Activated CD4-positive, alpha-beta T cell treated with anti-CD3 and anti-CD28 coated beads, Interleukin-2, amount 10 ng/mL, durations not matched to agents 24 days and 14 days (primary cell): ENCODE results near the gene GMPPB. TPM values are rescaled to one million over a fixed set of nuclear protein-coding genes. Genes with fewer than 3 reads are reported as not detected.

ENCODE experiments used
- DNase-seq: peaks from one replicate; pipeline ENCODE4 v3.0.0; 2022
- H3K27ac Mint-ChIP-seq: one replicate; pipeline ENCODE4 v1.8.0; 2022; ENCODE audit warnings: mild to moderate bottlenecking, mixed read lengths
- H3K27me3 Mint-ChIP-seq: one replicate; pipeline ENCODE4 v1.8.0; 2022; ENCODE audit warnings: mixed read lengths
- H3K36me3 Mint-ChIP-seq: one replicate; pipeline ENCODE4 v1.8.0; 2022; ENCODE audit warnings: low read depth, mild to moderate bottlenecking, mixed read lengths
- H3K4me1 Mint-ChIP-seq: one replicate; pipeline ENCODE4 v1.8.0; 2021; ENCODE audit warnings: mixed read lengths
- H3K4me3 Mint-ChIP-seq: one replicate; pipeline ENCODE4 v1.8.0; 2022; ENCODE audit warnings: mild to moderate bottlenecking, moderate library complexity, mixed read lengths
- H3K9me3 Mint-ChIP-seq: one replicate; pipeline ENCODE4 v1.8.0; 2021; ENCODE audit warnings: mixed read lengths
- intact Hi-C: fragments of 100-400 bp; cut with micrococcal nuclease; formaldehyde crosslinking; loops from one replicate; pipeline ENCODE4 v1.15.1; 2023
- total RNA-seq: library from RNA; stranded (reverse); gene quantifications from 2 replicates; pipeline ENCODE4 v1.2.3, GENCODE V29; 2022

GMPPB gene
- total RNA-seq, 1 donor from 2014 or later, result 45.8 TPM

DNA sequence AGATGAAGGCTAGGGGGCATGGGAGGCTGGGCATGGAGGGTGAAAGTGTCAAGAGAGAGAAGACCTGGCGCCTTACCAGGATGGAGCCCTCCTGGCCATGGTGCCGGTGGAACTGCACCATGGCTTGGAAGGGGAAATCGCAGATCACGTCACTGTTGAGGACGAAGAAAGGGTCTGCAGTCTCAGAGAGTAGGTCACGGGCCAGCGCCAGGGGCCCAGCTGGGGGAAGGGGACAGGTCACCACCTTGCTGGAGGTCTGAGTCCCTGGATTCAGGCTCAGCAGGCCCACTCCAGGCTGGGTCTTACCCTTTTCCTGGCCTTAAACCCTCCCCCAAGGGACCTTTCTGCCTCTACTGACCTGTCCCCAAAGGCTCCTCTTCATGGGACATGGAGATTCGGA, 855 bp downstream of the GMPPB start:
- no peak for DNase-seq
- no peaks in the 10 kb centered on the region for H3K9me3 Mint-ChIP-seq
- peaks cover 25% of the 10 kb centered on the region for H3K36me3 Mint-ChIP-seq
- H3K27me3 Mint-ChIP-seq, result no peaks in the 10 kb centered on the region
- H3K27ac Mint-ChIP-seq, result peak overlapping the region; percentile 95
- intact Hi-C loops, result loop anchor here (1.0 kb wide), 1 partner anchor 133 kb away; the partner anchor contains the start of gene TRAIP
- H3K4me1 Mint-ChIP-seq, result peaks cover 32% of the 10 kb centered on the region
- peak overlapping the region; percentile 95 for H3K4me3 Mint-ChIP-seq

DNA sequence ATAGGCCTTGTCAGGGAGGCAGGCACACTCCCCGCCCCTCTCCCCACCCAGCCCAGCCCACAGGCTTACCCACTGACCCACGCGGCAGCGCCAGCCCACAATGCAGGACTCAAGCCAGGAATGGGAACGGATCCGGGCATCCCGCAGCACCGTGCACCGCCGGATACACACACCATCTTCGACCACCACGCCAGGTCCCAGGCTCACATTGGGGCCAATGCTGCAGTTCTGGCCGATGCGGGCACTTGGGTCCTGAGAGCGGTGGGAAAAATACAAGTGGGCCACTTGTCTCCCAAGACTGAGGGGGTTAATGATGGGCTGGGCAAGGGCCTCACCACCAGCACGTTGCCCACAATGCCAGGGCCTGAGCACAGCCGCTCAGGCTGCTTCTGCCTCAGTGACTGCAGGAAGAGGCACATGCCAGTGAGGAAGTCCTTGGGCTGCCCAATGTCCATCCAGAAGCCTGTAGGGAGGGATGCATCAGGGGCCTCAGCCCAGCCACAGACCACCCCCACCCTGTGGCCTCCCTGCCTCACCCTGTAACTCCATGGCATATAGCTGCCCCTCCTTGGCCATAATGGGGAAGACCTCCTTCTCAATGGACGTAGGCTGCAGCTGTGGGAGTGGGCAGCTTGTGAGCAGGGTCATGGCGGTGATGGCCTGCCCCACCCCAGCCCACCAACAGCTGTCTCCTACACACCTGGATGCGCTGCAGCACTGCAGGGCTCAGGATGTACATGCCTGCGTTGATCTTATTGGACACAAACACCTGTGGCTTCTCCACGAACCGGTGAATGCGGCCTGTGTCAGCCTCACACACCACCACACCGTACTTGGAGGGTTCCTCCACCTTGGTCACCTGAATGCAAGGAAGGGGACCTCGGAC, 1.6 kb downstream of the GMPPB start:
- H3K4me3 Mint-ChIP-seq, result peak overlapping the region; percentile 95
- H3K27ac Mint-ChIP-seq, result peak overlapping the region; percentile 95
- H3K36me3 Mint-ChIP-seq, result peaks cover 22% of the 10 kb centered on the region
- peaks cover 32% of the 10 kb centered on the region for H3K4me1 Mint-ChIP-seq
- H3K27me3 Mint-ChIP-seq, result no peaks in the 10 kb centered on the region
- peak; percentile 61 for DNase-seq
- no peaks in the 10 kb centered on the region for H3K9me3 Mint-ChIP-seq
- intact Hi-C loops, result no loop called here

DNA sequence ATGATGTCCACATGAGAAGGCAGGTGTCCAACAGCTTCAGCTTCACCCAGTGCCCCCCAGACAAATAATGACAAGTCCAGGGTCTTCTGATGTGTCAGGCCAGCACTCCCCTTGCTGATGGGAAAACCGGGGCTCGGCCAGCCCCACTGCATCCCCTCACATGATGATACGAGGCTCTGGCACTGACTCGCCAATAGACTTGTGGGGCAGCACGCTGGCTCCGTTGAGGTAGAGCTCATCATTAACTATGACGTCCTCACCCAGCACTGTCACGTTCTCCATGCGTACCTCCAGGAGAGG, 2.2 kb downstream of the GMPPB start:
- Mint-ChIP-seq H3K9me3 (no peaks in the 10 kb centered on the region), H3K4me3 (no peak overlapping the region), H3K27ac (no peak overlapping the region), H3K27me3 (no peaks in the 10 kb centered on the region), H3K4me1 (peaks cover 32% of the 10 kb centered on the region), H3K36me3 (peaks cover 22% of the 10 kb centered on the region)
- intact Hi-C loops, result no loop called here
- DNase-seq, result no peak

DNA sequence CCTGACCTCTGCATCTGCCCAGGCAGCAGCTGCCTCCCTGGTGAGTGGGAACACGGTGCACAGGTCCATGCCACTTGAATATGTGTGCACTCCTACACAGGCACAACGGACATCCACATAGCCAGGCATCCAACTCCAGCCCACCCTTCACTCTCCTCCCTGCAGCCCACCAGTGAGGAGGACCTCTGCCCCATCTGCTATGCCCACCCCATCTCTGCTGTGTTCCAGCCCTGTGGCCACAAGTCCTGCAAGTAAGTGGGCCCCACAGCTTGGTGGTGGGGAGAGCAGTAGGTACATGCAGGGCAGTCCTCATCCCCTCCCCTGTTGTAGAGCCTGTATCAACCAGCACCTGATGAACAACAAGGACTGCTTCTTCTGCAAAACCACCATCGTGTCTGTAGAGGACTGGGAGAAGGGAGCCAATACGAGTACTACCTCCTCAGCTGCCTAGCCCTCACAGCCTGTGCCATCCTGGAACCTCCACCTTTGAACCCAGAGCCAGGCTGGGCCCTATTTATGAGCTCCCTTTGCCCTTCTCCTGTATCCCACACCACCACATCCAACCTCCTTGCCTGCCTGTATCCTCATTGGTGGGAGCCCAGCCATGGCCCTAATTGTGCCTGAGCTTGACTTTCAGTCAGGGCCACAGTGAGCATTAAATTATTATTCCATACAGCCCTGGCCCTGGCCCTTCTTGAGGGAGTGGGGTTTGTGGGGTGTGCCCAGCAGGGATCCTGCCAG, 2.7 kb downstream of the GMPPB start:
- Mint-ChIP-seq H3K36me3 (peaks cover 22% of the 10 kb centered on the region), H3K4me1 (peaks cover 32% of the 10 kb centered on the region), H3K4me3 (no peak overlapping the region), H3K9me3 (no peaks in the 10 kb centered on the region), H3K27ac (peak overlapping the region; percentile 29), H3K27me3 (no peaks in the 10 kb centered on the region)
- intact Hi-C loops, result no loop called here
- DNase-seq, result peak; percentile 63

DNA sequence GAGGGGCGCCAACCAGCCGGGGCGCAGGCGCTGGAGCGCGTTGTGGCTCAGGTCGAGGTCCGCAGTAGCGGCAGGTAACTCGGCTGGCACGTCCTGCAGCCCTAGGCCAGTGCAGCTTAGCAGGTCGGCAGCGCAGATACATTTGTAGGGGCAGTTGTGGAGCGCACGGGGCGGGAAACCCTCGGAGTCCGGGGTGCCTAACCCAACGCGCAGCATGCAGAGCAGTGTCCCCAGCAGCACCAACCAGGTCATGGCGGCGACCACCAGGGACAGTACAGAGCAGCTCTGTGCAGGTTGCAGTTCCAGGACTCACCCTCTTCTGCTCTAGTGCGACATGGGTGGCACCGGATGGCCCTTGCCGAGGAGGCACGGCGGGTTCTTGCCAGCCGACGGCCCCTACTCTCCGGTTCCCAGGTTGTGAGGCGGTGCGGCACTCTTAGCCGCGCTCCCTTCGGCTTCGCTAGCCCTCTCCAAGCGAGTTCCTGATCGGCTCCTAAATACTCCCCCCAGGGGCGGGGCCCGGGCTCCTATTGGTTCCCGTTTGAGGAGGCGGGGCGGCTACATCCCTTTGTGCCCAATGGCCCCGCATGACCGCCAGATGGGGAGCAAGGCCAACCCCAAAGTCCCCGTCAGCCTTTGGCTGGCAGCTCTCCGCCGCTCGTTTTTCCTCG, 4.4 kb downstream of the GMPPB start, which contains the start of gene AMIGO3:
Gene AMIGO3 (minus strand): TSS at position 471 of the 671 bp plus-strand sequence. CDS start 219 bp downstream, at position 252.
- Mint-ChIP-seq H3K27ac (peak within 1 kb of the TSS; percentile 48), H3K27me3 (no peaks in the 10 kb centered on the region), H3K36me3 (peaks cover 24% of the 10 kb centered on the region), H3K4me1 (peaks cover 27% of the 10 kb centered on the region), H3K4me3 (peak within 1 kb of the TSS; percentile 86), H3K9me3 (no peaks in the 10 kb centered on the region)
- peak; percentile 98 for DNase-seq
- intact Hi-C loops, result no loop called here

DNA sequence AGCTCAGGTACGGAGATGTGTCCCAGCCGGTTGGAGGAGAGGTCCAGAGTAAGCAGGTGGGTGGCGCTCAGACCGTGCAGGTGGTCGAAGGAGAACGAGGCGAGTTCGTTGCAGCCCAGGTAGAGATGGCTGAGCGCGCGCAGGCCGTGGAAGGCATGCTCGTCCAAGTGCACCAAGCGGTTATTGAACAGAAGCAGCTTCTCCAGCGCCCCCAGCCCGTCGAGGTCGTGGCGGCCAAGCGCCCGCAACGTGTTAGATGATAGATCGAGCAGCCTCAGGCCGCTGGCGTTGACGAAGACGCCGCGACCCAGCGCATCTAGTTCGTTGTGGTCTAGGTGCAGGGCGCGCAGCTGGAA, 4.9 kb downstream of the GMPPB start:
- H3K27ac Mint-ChIP-seq, result peak overlapping the region; percentile 48
- H3K27me3 Mint-ChIP-seq, result no peaks in the 10 kb centered on the region
- DNase-seq, result no peak
- no peaks in the 10 kb centered on the region for H3K9me3 Mint-ChIP-seq
- intact Hi-C loops, result no loop called here
- H3K36me3 Mint-ChIP-seq, result peaks cover 24% of the 10 kb centered on the region
- peak overlapping the region; percentile 86 for H3K4me3 Mint-ChIP-seq
- H3K4me1 Mint-ChIP-seq, result peaks cover 25% of the 10 kb centered on the region

DNA sequence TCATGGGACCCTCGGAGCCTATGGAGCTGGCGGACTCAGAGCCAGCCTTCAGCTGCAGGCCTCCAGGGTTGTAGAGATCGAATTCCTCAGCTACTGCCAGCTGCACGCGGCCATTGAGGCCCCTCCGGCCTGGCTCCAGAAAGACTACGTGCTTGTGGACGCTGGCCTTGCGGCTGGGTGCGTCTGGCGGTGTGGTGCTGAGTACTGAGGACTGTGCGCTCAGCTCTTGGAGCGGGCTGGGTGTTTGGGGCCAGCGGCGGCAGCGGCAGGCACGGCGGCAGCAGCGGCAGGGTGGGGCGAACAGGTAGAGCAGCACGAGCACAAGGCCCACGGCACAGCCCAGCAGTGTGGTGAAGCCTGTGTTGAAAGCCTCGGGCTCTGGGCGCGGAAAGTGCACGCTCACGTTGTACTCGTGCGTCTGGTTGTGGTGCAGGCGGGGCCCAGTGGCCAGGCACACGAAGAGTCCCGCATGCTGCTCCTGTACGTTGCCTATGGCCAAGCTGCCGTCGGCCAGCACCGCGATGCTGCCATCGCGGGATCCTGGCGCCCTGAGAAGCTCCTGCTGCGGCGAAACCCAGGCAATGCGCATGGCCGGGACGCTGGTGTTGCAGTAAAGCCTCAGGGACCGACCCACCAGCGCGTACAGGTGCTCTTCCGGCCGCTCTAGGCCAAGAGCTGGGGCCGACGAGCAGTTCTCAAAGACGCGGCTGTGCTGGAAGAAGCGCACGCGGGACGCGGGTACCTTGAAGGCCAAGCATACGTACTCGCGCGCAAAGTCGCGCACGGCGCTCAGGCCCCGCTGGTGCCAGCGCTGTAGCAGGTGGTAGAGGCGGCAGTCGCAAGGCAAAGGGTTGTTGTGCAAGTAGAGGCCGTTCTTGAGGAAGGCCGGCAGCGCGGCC, 5.5 kb downstream of the GMPPB start:
- Mint-ChIP-seq H3K4me3 (peak overlapping the region; percentile 86), H3K27me3 (no peaks in the 10 kb centered on the region), H3K36me3 (peaks cover 22% of the 10 kb centered on the region), H3K9me3 (no peaks in the 10 kb centered on the region), H3K4me1 (peaks cover 25% of the 10 kb centered on the region), H3K27ac (no peak overlapping the region)
- intact Hi-C loops, result no loop called here
- peak; percentile 61 for DNase-seq

DNA sequence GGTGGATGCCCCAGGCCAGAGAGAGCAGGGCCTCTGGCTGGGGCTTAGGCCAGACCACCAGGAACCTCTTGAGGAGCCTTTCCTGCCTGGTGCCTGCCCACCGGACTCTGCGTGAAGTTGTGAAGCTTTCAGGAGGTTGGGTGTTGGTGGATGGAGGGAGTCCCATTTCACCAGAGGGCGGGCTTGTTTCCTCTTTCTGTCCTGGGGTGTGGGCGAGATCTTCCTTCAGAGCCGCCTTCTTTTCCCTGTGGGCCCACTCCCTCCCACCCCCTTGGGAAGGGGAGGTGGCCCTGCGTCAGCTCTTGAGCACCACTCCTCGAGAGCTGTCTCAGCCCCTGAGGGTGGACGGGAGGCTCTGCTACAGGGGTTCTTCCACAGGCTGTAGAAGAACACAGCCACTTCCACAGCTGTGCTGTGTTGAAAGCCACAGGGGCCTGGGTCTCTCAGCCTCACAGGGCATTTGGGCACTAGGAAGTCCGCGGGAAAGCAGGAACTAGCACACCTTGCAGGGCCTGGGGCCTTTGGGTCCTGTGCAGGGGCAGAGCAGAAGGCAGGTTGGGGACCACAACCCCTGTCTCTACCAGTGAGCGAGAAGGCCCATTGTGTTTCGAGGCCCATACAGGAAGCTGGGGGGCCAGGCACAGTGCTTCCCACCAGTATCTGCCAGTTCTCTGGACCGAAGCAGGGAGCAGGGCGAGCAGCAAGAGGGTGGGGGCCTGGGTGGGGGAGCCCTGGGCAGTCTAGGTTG, 6.4 kb downstream of the GMPPB start:
- Mint-ChIP-seq H3K27ac (no peak overlapping the region), H3K9me3 (no peaks in the 10 kb centered on the region), H3K4me3 (peak overlapping the region; percentile 23), H3K27me3 (no peaks in the 10 kb centered on the region), H3K36me3 (peaks cover 16% of the 10 kb centered on the region), H3K4me1 (peaks cover 24% of the 10 kb centered on the region)
- no peak for DNase-seq
- intact Hi-C loops, result no loop called here

DNA sequence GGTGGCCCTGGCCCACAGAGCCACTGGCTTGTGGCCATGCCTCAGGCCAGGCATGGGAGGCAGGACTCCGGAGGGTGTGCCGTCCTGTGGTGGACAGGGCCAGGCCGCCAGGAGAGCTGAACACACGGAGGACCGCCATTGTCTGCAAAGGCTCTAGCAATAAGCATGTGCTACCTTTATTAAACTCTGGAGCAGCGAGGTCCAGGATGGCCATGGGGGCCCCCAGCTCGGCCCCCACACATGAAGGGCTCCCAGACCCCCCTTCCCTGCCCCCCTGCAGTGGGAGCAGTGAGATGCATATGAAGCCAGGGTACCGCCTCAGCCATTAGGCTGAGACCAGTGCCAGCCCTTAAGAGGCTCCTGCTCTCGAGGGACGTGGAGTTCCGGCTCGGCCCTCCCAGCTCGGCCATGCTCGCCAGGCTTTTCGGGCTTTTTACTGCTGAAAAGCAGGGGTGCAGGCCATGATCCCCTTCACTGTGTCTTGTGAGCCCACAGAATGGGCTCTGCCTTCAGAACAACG, 7.0 kb downstream of the GMPPB start:
- no peaks in the 10 kb centered on the region for H3K9me3 Mint-ChIP-seq
- no peaks in the 10 kb centered on the region for H3K27me3 Mint-ChIP-seq
- H3K4me3 Mint-ChIP-seq, result no peak overlapping the region
- no peak for DNase-seq
- peaks cover 14% of the 10 kb centered on the region for H3K36me3 Mint-ChIP-seq
- intact Hi-C loops, result no loop called here
- H3K4me1 Mint-ChIP-seq, result peaks cover 27% of the 10 kb centered on the region
- no peak overlapping the region for H3K27ac Mint-ChIP-seq

DNA sequence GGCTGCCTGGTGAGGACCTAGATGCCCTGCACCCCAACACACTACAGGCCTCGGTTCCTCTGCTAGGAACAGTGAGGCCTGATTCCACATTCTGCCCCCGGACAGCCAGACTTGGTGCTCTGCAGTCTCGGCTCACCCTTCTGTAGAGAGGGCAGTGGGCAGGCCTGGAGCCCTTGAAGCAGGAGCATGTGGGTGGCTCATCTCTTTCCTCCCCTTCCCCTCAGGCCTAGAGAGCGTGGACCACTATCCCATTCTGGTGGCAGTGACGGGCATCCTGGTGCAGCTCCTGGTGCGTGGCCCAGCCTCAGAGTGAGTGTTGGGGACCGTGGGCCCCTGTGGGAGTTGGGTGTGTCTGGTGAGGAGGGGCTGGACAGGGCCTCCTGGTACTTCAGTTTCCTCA, 7.6 kb downstream of the GMPPB start:
- Mint-ChIP-seq H3K27me3 (no peaks in the 10 kb centered on the region), H3K27ac (no peak overlapping the region), H3K4me3 (no peak overlapping the region), H3K36me3 (peaks cover 14% of the 10 kb centered on the region), H3K9me3 (no peaks in the 10 kb centered on the region), H3K4me1 (peaks cover 26% of the 10 kb centered on the region)
- no peak for DNase-seq
- intact Hi-C loops, result no loop called here

DNA sequence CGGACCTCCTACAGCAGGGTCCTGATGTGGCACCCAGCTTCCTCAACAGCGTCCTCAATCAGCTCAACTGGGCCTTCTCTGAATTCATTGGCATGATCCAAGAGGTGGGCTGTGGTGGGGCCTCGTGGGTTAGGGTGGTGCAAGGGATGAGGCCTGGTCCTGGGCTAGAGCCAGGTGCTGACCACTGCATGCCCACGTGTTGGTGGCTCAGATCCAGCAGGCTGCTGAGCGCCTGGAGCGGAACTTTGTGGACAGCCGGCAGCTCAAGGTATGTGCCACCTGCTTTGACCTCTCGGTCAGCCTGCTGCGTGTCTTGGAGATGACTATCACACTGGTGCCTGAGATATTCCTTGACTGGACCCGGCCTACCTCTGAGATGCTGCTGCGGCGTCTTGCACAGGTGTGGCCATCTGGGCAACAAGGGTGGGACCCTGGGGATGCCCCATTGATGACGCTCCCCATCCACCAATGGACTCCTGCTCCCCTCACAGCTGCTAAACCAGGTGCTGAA, 8.1 kb downstream of the GMPPB start:
- no peak for DNase-seq
- H3K4me3 Mint-ChIP-seq, result no peak overlapping the region
- intact Hi-C loops, result no loop called here
- no peak overlapping the region for H3K27ac Mint-ChIP-seq
- no peaks in the 10 kb centered on the region for H3K9me3 Mint-ChIP-seq
- H3K27me3 Mint-ChIP-seq, result no peaks in the 10 kb centered on the region
- H3K4me1 Mint-ChIP-seq, result peaks cover 25% of the 10 kb centered on the region
- peaks cover 10% of the 10 kb centered on the region for H3K36me3 Mint-ChIP-seq

DNA sequence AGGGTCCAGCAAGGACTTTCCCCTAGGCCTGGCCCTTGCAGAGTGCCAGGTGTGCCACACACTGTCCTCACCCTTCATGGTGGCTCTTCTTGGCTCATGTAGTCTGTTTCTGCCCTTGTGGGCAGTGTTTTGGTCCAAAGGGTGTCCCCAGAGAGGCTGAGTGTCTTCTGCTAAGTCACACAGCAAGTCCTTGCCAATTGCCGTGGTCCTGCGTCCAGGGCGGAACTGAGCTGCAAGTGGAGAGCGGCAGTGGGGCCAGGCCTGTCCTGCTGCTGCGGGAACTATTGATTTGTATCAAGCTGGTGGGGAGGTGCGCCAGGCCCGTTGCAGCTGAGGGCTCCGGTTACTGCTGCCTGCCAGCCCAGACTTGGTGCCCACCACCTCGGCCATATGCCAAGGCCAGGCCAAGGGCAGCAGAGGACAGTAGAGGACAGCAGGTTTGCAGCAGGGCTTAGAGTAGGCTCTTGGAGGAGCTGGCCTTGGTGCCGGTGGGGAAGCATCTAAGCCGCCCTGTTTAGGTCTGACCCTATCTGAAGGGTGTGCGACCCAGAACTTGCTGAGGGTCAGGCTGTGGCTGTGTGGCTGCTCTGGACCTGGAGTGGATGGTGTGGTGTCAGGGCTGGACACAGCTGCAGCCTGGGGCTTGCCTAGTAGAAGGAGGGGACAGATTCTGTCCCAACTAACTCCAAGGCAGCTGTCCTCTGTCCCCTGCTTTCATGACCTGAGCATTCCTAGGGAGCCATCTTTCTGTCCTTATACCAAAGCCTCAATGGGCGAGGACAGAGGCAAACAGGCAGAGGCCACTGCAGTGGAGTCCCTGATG, 8.8 kb downstream of the GMPPB start:
- Mint-ChIP-seq H3K4me3 (no peak overlapping the region), H3K27ac (no peak overlapping the region), H3K9me3 (no peaks in the 10 kb centered on the region), H3K4me1 (peaks cover 24% of the 10 kb centered on the region), H3K27me3 (no peaks in the 10 kb centered on the region), H3K36me3 (peaks cover 9% of the 10 kb centered on the region)
- DNase-seq, result no peak
- intact Hi-C loops, result no loop called here
